NCI-H2107 (cell line): ENCODE data around the gene PLD1.
"Not testable (repeated sequence)": the region's sequence is repeated elsewhere in the genome, so short reads cannot be mapped to it uniquely, and the experiment has no call there.

Experiments
- DNase-seq: peaks from one replicate; lab custom pipeline; 2025; lab: John Stamatoyannopoulos, UW

PLD1 gene

DNA sequence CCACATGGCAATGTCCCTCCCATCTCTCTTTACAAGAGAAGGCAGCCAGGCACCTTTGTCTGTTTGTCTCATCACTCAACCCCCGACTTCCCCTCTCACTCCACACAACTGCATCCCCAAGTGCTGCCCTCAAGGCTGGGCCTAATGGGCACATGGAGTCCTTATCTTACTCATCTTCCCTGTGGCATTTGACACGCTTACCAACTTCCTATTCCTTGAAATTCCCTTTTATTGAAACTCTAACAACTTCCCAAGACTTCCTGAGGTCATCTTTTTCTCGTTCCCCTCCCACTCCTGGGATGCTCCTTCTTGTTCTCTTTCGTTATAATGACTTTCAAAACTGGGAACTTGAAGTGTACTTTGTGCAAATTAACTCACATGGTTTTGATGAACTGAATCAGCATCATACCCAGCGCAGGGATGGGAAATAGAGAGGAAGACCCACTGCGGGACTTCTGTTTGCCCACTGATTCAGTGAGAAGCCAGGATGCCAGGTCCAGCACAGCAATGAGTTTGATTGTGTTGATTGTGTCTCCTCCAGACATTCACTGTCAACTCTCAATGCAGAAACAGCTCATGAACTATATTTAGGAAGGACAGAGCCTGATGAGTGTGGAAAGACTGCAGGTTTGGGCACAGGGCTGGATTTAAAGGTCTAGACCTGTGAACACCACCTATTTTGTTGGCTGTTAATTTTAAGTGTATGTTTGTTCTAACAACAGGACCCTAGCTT lies 245.4 kb downstream of the PLD1 start:
- DNase-seq = no peak

DNA sequence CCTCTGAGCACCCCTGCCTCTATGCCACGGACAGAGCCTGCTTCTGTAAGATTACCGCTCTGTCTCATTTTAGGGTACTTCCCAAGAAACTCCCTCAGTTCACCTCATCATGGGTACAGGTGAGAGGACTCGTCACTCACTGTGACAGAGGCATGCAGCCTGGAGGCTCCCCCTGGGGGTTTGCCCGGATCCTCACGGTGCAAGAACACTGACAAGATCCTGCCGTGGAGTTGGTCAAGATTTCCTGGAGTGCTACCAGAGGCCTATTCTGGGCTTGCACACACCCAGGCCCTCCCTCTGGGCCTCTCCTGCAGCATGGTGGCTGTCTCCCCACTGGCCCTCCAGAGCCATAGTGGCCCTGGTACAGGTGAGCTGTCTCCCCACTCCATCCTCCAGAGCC lies 247.0 kb downstream of the PLD1 start:
- DNase-seq = no peak

DNA sequence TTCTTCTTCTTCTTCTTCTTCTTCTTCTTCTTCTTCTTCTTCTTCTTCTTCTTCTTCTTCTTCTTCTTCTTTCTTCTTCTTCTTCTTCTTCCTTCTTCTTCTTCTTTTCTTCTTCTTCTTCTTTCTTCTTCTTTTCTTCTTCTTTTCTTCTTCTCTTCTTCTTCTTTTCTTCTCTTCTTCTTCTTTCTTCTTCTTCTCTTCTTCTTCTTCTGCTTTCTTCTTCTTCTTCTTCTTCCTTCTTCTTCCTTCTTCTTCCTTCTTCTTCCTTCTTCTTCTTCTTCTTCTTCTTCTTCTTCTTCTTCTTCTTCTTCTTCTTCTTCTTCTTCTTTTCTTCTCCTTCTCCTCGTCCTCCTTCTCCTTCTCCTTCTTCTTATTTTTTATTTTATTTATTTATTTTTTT lies 247.8 kb downstream of the PLD1 start:
- DNase-seq = not testable (repeated sequence)

DNA sequence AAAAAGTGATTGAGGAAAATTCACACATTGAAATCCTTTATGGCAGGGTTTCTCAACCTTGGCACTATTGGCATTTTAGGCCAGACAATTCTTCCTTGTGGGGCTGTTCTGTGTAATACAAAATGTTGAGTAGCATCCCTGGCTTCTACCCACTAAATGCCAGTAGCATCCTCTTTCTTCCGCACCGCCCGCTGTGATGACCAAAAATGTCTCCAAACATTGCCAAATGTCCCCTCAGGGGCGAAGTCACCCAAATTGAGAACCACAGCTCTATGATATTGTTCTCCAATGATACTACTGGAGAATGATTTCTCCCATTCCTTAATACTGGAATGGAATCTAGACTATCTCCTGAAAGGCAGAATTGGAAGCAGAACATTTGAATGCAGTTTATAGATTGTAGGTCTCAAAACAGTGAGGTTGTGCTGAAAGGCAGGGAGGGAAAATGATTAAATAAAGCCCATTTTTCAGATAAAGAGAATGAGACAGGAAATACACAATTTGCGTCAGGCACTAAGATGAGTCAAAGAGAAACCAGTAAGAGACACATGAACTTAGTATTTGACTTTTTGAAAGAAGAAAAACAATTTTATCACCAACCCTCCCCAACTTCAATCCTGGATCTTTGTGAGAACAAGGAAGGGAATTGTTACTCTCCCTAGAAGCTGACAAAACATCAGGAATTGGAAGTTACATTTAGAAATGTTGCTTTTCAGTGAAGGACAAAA lies 248.5 kb downstream of the PLD1 start:
- no peak for DNase-seq

DNA sequence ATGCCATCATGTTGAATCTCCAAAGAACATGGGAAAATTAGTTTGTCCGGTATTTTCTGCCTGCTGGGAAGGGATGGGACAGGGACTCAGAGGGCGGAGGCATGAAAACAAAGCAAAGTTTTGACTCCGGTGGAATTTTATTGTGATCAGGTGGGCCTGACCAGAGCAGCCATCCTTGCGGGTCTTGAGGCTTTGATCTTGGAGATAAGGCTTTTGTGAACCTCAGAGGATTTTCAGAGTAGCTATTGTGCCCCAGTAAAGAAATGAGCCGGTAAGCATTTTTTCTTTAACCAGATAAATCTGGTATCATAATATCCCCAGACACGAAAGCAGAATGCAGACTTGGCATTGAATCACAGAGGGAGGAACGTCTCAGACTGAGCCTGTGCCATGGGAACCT lies 250.7 kb downstream of the PLD1 start:
- no peak for DNase-seq

DNA sequence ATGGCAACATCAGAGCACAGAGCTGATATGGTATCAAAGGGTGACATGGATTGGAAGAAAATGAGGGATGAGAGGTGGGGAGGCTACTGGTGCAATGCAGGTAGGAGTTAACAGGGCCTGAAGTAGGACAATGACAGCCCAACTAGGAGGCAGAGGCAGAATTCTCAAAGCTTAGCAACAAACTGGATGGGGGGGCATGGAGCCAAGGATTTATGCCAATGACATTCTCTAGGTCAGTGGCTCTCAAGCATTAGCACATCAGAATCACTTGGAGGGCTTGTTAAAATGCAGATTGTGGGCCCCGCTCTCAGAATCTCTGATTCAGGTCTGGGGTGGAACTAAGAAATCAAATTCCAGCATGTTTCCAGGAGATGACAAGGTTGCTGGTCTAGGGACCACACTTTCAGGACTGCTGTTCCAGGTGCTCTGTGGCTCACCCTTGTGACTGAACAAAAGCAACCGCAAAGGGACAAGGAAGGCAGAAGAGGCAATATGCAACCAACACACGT lies 252.0 kb downstream of the PLD1 start:
- DNase-seq = no peak

DNA sequence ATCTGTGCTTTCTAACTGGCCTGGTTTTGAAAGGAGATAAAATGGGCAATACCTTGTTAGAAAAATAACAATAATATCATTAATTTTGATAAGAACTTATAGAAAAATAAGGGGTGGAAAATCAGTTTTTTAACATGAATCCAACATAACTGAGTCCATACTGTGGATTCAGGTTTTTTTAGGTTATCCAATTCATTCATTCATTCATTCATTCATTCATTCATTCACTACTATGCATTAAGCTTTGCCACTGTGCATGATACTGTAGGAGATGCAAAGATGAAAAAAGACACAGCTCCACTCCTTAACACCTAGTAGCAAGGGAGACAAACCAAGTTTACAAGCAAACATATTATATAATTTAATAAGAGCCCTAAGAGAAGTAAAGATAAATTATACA lies 253.1 kb downstream of the PLD1 start:
- no peak for DNase-seq

DNA sequence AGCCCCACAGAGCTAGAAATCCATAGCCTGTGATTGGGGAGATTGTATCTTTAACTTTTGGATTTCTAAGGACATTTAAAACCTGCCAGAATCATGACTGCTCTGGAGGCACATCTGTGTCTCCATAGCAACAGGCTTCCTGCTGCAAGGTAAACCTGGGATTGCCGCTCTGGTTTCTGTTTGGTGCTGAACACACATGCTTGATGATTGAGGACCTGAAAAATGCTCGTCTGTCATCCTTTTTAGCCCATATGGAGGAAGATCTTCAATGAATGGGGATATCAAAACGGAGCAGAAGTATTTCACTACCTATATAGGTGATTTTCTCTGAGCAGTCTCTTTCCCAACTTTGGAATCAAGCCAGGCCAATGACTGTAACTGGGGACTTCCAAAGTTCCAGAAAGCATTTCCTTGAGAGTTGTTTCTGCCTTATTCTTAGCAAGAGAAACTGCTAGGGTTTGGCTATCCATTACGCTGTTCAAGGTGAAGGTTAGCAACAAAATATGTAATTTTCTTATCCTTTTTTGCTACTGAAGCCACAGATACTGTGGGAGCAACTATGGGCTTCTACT lies 253.6 kb downstream of the PLD1 start:
- no peak for DNase-seq

DNA sequence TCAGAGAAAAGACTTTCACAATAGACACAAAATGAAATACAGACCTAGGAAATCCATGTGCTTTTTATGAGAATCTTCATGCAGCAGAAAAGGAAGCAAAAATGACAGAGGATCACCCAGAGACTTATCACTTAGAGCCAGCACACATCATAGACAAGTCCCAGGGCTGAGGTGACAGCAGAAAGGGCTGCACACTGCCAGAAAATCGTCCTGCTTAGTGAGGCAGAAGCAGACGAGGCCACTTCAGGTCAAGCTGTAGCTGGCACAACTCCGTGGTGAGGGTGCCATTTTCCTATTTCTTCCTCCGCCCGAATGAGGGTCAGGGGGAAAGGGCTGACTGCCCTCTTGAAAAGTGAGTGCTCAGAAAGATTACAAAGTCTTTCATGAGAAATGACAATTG lies 254.1 kb downstream of the PLD1 start:
- DNase-seq = no peak

DNA sequence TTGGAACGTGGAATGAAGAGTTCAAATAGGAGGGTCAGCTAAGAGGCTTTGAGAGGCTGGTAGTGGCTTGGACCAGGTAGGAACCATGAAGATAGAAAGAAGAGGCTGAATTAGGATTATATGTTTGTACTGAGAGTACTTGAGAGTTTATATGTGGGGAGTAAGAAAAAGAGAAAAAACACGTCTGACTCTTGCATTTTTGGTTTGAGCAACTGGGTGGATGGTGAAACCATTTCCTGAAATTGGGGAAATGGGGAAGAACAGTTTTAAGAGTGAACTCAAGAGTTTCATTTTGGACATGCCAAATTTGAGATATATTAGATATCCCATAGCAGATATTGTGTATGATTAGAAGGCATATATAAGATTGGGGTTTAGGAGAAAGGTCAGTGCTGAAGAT lies 257.2 kb downstream of the PLD1 start:
- DNase-seq = no peak

DNA sequence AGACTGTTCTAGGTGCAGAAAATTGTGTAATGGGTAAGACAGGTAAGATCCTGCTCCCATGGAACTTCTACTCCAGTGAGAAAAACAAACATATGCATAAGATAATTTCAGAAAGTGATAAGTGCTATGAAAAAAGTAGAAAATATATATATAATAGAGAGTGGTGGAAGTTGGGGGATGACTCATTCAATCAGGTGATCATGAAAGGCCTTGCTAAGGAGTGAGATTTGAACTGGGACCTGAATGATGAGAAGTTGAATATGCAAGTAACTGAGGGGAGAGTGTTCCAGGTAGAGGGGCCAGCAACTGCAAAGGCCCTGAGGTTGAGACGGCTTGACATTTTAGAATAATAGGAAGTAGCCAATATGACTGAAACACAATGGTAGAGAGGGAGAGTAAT lies 257.8 kb downstream of the PLD1 start:
- no peak for DNase-seq

DNA sequence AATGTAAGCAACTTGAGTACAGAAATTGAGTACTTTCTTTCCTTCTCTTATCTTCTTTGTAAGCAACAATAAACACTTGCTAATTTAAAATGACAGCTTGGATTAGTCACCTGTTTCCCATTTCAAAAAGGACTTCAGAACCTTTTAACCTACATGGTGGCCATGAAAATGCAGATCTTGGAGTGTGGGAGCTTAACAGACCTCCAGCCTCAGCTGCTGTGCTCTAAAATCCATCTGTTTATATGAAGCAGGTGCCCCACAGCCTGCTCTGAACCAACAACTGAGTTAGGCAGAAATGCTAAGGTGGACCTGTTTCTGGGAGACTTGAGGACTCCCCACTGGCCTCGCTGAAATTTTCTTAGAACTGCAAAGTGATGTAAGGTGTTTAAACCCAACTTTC lies 259.0 kb downstream of the PLD1 start:
- DNase-seq = no peak
